Activated CD4-positive, alpha-beta memory T cell treated with anti-CD3 and anti-CD28 coated beads for 36 hours (primary cell): ENCODE measurements around the gene SQOR. TPM values are rescaled to one million over a fixed set of nuclear protein-coding genes. Genes with fewer than 3 reads are reported as not detected.

ENCODE experiments used
- CTCF ChIA-PET: fragments of 350-600 bp; sonication (Branson Sonifier 250); formaldehyde crosslinking; loops from one replicate; lab custom pipeline; 2021; ENCODE audit warnings: antibody characterized with exemption, inconsistent platforms; lab: Charles Lee
- POLR2A ChIA-PET: fragments of 350-600 bp; sonication (Branson Sonifier 250); formaldehyde crosslinking; loops from one replicate; lab custom pipeline; 2021; ENCODE audit warnings: antibody characterized with exemption; lab: Charles Lee
- DNase-seq: peaks from one replicate; pipeline ENCODE4 v3.0.0-alpha.2; 2020
- H3K27ac Mint-ChIP-seq: one replicate; pipeline ENCODE4 v1.8.0; 2021; ENCODE audit warnings: mixed read lengths
- H3K27me3 Mint-ChIP-seq: one replicate; pipeline ENCODE4 v1.8.0; 2021; ENCODE audit warnings: mixed read lengths
- H3K36me3 Mint-ChIP-seq: one replicate; pipeline ENCODE4 v1.8.0; 2021; ENCODE audit warnings: mixed read lengths
- H3K4me1 Mint-ChIP-seq: one replicate; pipeline ENCODE4 v1.8.0; 2021; ENCODE audit warnings: low read depth, mixed read lengths
- H3K4me3 Mint-ChIP-seq: one replicate; pipeline ENCODE4 v1.8.0; 2021; ENCODE audit warnings: mild to moderate bottlenecking, mixed read lengths
- H3K9me3 Mint-ChIP-seq: one replicate; pipeline ENCODE4 v1.8.0; 2021; ENCODE audit warnings: mixed read lengths
- intact Hi-C: fragments of 100-400 bp; cut with micrococcal nuclease; formaldehyde crosslinking; loops from one replicate; pipeline ENCODE4 v1.15.1; 2023
- total RNA-seq, 2 experiments: library from RNA; stranded (reverse); gene quantifications; one replicate each; pipeline ENCODE4 v1.2.3, GENCODE V29; 2021

Gene SQOR
- total RNA-seq, 2 experiments from 2014 or later, result 181 to 194 TPM

- POLR2A ChIA-PET, result interaction anchor here (0.7 kb wide), 1 partner anchor 20 kb away, joined by 3 read pairs; no protein-coding TSS in a partner anchor
Observed at GRCh38 chr15:45662375-45662774, 27.5 kb downstream of the SQOR start.

GRCh38 chr15:45664451-45664850 is 29.6 kb downstream of the SQOR start:
- Mint-ChIP-seq H3K4me3 (no peak overlapping the region), H3K9me3 (no peaks in the 10 kb centered on the region), H3K27me3 (no peaks in the 10 kb centered on the region), H3K36me3 (peaks cover 53% of the 10 kb centered on the region), H3K27ac (peak overlapping the region; percentile 20), H3K4me1 (peaks cover 25% of the 10 kb centered on the region)
- ChIA-PET CTCF (interaction anchor here (1.0 to 1.4 kb wide), 2 partner anchors 11 to 41 kb away, joined by 3 to 4 read pairs; no protein-coding TSS in a partner anchor), POLR2A (no interaction called here)
- DNase-seq, result peak; percentile 20
- intact Hi-C loops, result no loop called here

More at GRCh38 chr15:45662375-45662774, 27.5 kb downstream of the SQOR start:
- Mint-ChIP-seq H3K27ac (no peak overlapping the region), H3K27me3 (no peaks in the 10 kb centered on the region), H3K4me1 (peaks cover 35% of the 10 kb centered on the region), H3K4me3 (no peak overlapping the region), H3K36me3 (peaks cover 46% of the 10 kb centered on the region), H3K9me3 (no peaks in the 10 kb centered on the region)
- no peak for DNase-seq
- CTCF ChIA-PET, result interaction anchor here (1.7 kb wide), 1 partner anchor 43 kb away, joined by 8 read pairs; no protein-coding TSS in a partner anchor
- intact Hi-C loops, result no loop called here

GRCh38 chr15:45665261-45665660 is 30.4 kb downstream of the SQOR start:
- H3K9me3 Mint-ChIP-seq, result no peaks in the 10 kb centered on the region
- intact Hi-C loops, result no loop called here
- H3K36me3 Mint-ChIP-seq, result peaks cover 53% of the 10 kb centered on the region
- CTCF ChIA-PET, result interaction anchor here (1.1 to 1.4 kb wide), 2 partner anchors 11 to 28 kb away, joined by 3 to 4 read pairs; no protein-coding TSS in a partner anchor
- H3K4me1 Mint-ChIP-seq, result peaks cover 17% of the 10 kb centered on the region
- no peak overlapping the region for H3K4me3 Mint-ChIP-seq
- no peak overlapping the region for H3K27ac Mint-ChIP-seq
- no peak for DNase-seq
- POLR2A ChIA-PET, result no interaction called here
- H3K27me3 Mint-ChIP-seq, result no peaks in the 10 kb centered on the region

- no peaks in the 10 kb centered on the region for H3K27me3 Mint-ChIP-seq
- no peaks in the 10 kb centered on the region for H3K9me3 Mint-ChIP-seq
- ChIA-PET CTCF (interaction anchor here (0.6 kb wide), 1 partner anchor 58 kb away, joined by 3 read pairs; no protein-coding TSS in a partner anchor), POLR2A (no interaction called here)
- peaks cover 55% of the 10 kb centered on the region for H3K36me3 Mint-ChIP-seq
- peaks cover 15% of the 10 kb centered on the region for H3K4me1 Mint-ChIP-seq
- DNase-seq, result no peak
- H3K4me3 Mint-ChIP-seq, result no peak overlapping the region
- intact Hi-C loops, result no loop called here
- H3K27ac Mint-ChIP-seq, result no peak overlapping the region
Observed at GRCh38 chr15:45666119-45666875, 31.5 kb downstream of the SQOR start.

- no peaks in the 10 kb centered on the region for H3K27me3 Mint-ChIP-seq
- intact Hi-C loops, result no loop called here
- peaks cover 48% of the 10 kb centered on the region for H3K36me3 Mint-ChIP-seq
- POLR2A ChIA-PET, result no interaction called here
- peaks cover 15% of the 10 kb centered on the region for H3K4me1 Mint-ChIP-seq
- H3K4me3 Mint-ChIP-seq, result no peak overlapping the region
- DNase-seq, result no peak
- CTCF ChIA-PET, result interaction anchor here (0.8 to 1.0 kb wide), 2 partner anchors 14 to 39 kb away, joined by 3 read pairs; no protein-coding TSS in a partner anchor
- no peaks in the 10 kb centered on the region for H3K9me3 Mint-ChIP-seq
- no peak overlapping the region for H3K27ac Mint-ChIP-seq
Observed at GRCh38 chr15:45667002-45667401, 32.2 kb downstream of the SQOR start.

GRCh38 chr15:45668386-45668785 is 33.6 kb downstream of the SQOR start:
- CTCF ChIA-PET, result no interaction called here
- Mint-ChIP-seq H3K4me3 (no peak overlapping the region), H3K27me3 (no peaks in the 10 kb centered on the region), H3K27ac (no peak overlapping the region), H3K9me3 (no peaks in the 10 kb centered on the region), H3K4me1 (peaks cover 15% of the 10 kb centered on the region), H3K36me3 (peaks cover 42% of the 10 kb centered on the region)
- intact Hi-C loops, result no loop called here
- DNase-seq, result no peak
- POLR2A ChIA-PET, result no interaction called here

- Mint-ChIP-seq H3K27ac (no peak overlapping the region), H3K4me3 (no peak overlapping the region), H3K36me3 (peaks cover 41% of the 10 kb centered on the region)
Observed at GRCh38 chr15:45669422-45669821, 34.6 kb downstream of the SQOR start.

GRCh38 chr15:45670091-45670490 is 35.3 kb downstream of the SQOR start:
- intact Hi-C loops, result no loop called here
- no peak overlapping the region for H3K27ac Mint-ChIP-seq

More at GRCh38 chr15:45669422-45669821, 34.6 kb downstream of the SQOR start:
- intact Hi-C loops, result no loop called here
- CTCF ChIA-PET, result no interaction called here
- Mint-ChIP-seq H3K9me3 (no peaks in the 10 kb centered on the region), H3K27me3 (no peaks in the 10 kb centered on the region), H3K4me1 (peaks cover 11% of the 10 kb centered on the region)
- POLR2A ChIA-PET, result no interaction called here
- DNase-seq, result no peak

GRCh38 chr15:45670511-45670910 is 35.7 kb downstream of the SQOR start:
- H3K27ac Mint-ChIP-seq, result peak overlapping the region; percentile 1
- no peak for DNase-seq
- no peaks in the 10 kb centered on the region for H3K9me3 Mint-ChIP-seq
- intact Hi-C loops, result no loop called here
- H3K27me3 Mint-ChIP-seq, result no peaks in the 10 kb centered on the region
- CTCF ChIA-PET, result interaction anchor here (1.0 to 1.5 kb wide), 2 partner anchors 12 to 35 kb away, joined by 3 to 4 read pairs; no protein-coding TSS in a partner anchor
- H3K4me1 Mint-ChIP-seq, result peaks cover 4% of the 10 kb centered on the region
- POLR2A ChIA-PET, result no interaction called here
- peaks cover 41% of the 10 kb centered on the region for H3K36me3 Mint-ChIP-seq
- no peak overlapping the region for H3K4me3 Mint-ChIP-seq

More at GRCh38 chr15:45670091-45670490, 35.3 kb downstream of the SQOR start:
- no peak for DNase-seq
- CTCF ChIA-PET, result interaction anchor here (1.0 to 1.5 kb wide), 2 partner anchors 12 to 35 kb away, joined by 3 to 4 read pairs; no protein-coding TSS in a partner anchor
- POLR2A ChIA-PET, result no interaction called here
- no peak overlapping the region for H3K4me3 Mint-ChIP-seq
- peaks cover 4% of the 10 kb centered on the region for H3K4me1 Mint-ChIP-seq
- H3K9me3 Mint-ChIP-seq, result no peaks in the 10 kb centered on the region
- H3K27me3 Mint-ChIP-seq, result no peaks in the 10 kb centered on the region
- H3K36me3 Mint-ChIP-seq, result peaks cover 42% of the 10 kb centered on the region

GRCh38 chr15:45674677-45675076 is 39.8 kb downstream of the SQOR start:
- DNase-seq, result no peak
- H3K27ac Mint-ChIP-seq, result no peak overlapping the region
- no peaks in the 10 kb centered on the region for H3K4me1 Mint-ChIP-seq
- H3K4me3 Mint-ChIP-seq, result no peak overlapping the region
- CTCF ChIA-PET, result no interaction called here
- intact Hi-C loops, result no loop called here
- no peaks in the 10 kb centered on the region for H3K9me3 Mint-ChIP-seq
- H3K36me3 Mint-ChIP-seq, result peaks cover 53% of the 10 kb centered on the region
- no peaks in the 10 kb centered on the region for H3K27me3 Mint-ChIP-seq
- POLR2A ChIA-PET, result no interaction called here

GRCh38 chr15:45677797-45678196 is 43.0 kb downstream of the SQOR start:
- intact Hi-C loops, result no loop called here
- H3K4me1 Mint-ChIP-seq, result no peaks in the 10 kb centered on the region
- no peak overlapping the region for H3K4me3 Mint-ChIP-seq
- no peaks in the 10 kb centered on the region for H3K9me3 Mint-ChIP-seq
- H3K36me3 Mint-ChIP-seq, result peaks cover 55% of the 10 kb centered on the region
- H3K27ac Mint-ChIP-seq, result no peak overlapping the region
- no peak for DNase-seq
- H3K27me3 Mint-ChIP-seq, result no peaks in the 10 kb centered on the region
- ChIA-PET POLR2A (interaction anchor here (0.7 kb wide), 1 partner anchor 17 kb away, joined by 3 read pairs; no protein-coding TSS in a partner anchor), CTCF (no interaction called here)

GRCh38 chr15:45678459-45679178 is 43.8 kb downstream of the SQOR start:
- ChIA-PET CTCF (interaction anchor here (1.2 kb wide), 1 partner anchor 27 kb away, joined by 6 read pairs; no protein-coding TSS in a partner anchor), POLR2A (interaction anchor here (0.7 kb wide), 1 partner anchor 17 kb away, joined by 3 read pairs; no protein-coding TSS in a partner anchor)
- Mint-ChIP-seq H3K27me3 (no peaks in the 10 kb centered on the region), H3K4me1 (no peaks in the 10 kb centered on the region), H3K4me3 (no peak overlapping the region), H3K9me3 (no peaks in the 10 kb centered on the region), H3K36me3 (peaks cover 52% of the 10 kb centered on the region), H3K27ac (no peak overlapping the region)
- DNase-seq, result no peak
- intact Hi-C loops, result no loop called here
